K562 (cell line): Measurements from ENCODE around the gene DHRS3.

ENCODE experiments used
- CCNT2 ChIP-seq: IDR thresholded peaks from 2 replicates; pipeline ENCODE4 v1.6.1; 2011; ENCODE audit warnings: borderline replicate concordance, low read depth, mild to moderate bottlenecking, moderate library complexity, mixed read lengths, low read length; ENCODE audit not compliant: insufficient read length; ENCODE audit errors: extremely low read depth
- CEBPB ChIP-seq: fragments of 450-650 bp; IDR thresholded peaks from 2 replicates; pipeline ENCODE4 v1.6.1; 2016; ENCODE audit warnings: missing genetic modification characterization, missing compliant biosample characterization
- CREB5 ChIP-seq: fragments of 250-450 bp; sonication (Bioruptor Pico); IDR thresholded peaks from 2 replicates; pipeline ENCODE4 v1.5.0; 2020; ENCODE audit warnings: mild to moderate bottlenecking
- CTCF ChIP-seq, 3 experiments: IDR thresholded peaks in 2 of 3; conservative IDR thresholded peaks in 1 of 3; 2 replicates each; pipeline ENCODE4 v1.5.1; 2011 to 2012; ENCODE audit warnings: low read length in 3 of 3, mild to moderate bottlenecking in 3 of 3, control low read depth in 2 of 3, improper control_type of control experiment in 1 of 3, inconsistent platforms in 1 of 3, low read depth in 1 of 3, mixed read lengths in 1 of 3, moderate library complexity in 1 of 3; ENCODE audit not compliant: insufficient read depth in 2 of 3
- KLF1 ChIP-seq: fragments of 450-650 bp; IDR thresholded peaks from 2 replicates; pipeline ENCODE4 v1.6.1; 2016; ENCODE audit warnings: missing genetic modification characterization, missing compliant biosample characterization
- POLR2AphosphoS5 ChIP-seq: IDR thresholded peaks from 2 replicates; pipeline ENCODE4 v1.6.1; 2011; ENCODE audit warnings: mild to moderate bottlenecking, low read depth, low read length, moderate library complexity; ENCODE audit not compliant: control insufficient read depth, insufficient read depth
- RB1 ChIP-seq: fragments of 450-650 bp; IDR thresholded peaks from 2 replicates; pipeline ENCODE4 v1.6.1; 2017; ENCODE audit warnings: low read depth, mild to moderate bottlenecking
- ZBTB26 ChIP-seq: fragments of 450-650 bp; formaldehyde crosslinking; IDR thresholded peaks from 2 replicates; pipeline ENCODE4 v1.4.0; 2022; ENCODE audit warnings: missing genetic modification characterization
- ZNF175 ChIP-seq: fragments of 200-800 bp; sonication (Bioruptor generic); IDR thresholded peaks from 2 replicates; pipeline ENCODE4 v1.6.1; 2016; ENCODE audit warnings: low read depth, mild to moderate bottlenecking, missing genetic modification characterization, missing compliant biosample characterization
- ZNF354B ChIP-seq: fragments of 250-450 bp; sonication (Bioruptor Pico); IDR thresholded peaks from 2 replicates; pipeline ENCODE4 v1.4.0; 2020

- no peak for TF ChIP-seq POLR2AphosphoS5
- TF ChIP-seq ZNF354B: no peak
- TF ChIP-seq ZNF175 (CRISPR knock-in tag): no peak
- TF ChIP-seq CREB5: no peak
- TF ChIP-seq KLF1 (tag): no peak
- no peak for TF ChIP-seq RB1
- no peak for TF ChIP-seq CTCF (IDR thresholded peaks at IDR 0.05 in 2 of 3, conservative IDR thresholded peaks at IDR 0.05 in 1 of 3; ENCODE audit: insufficient read depth in 2 of 3, low read depth in 1 of 3, low read length in 3 of 3)
- TF ChIP-seq ZBTB26: no peak
- TF ChIP-seq CCNT2: no peak
- no peak for TF ChIP-seq CEBPB (tag)
These were observed 98.2 kb downstream of the DHRS3 start for GRCh38 chr1:12519693-12520364.
